ENCODE measurements around the gene GRAMD1C. TPM values are rescaled to one million over a fixed set of nuclear protein-coding genes. Genes with fewer than 3 reads are reported as not detected.
A peak's percentile ranks its signal among the peaks of the same experiment; 100 is the strongest.

GRAMD1C gene
- total RNA-seq, 1 donor from 2014 or later: not detected

DNA sequence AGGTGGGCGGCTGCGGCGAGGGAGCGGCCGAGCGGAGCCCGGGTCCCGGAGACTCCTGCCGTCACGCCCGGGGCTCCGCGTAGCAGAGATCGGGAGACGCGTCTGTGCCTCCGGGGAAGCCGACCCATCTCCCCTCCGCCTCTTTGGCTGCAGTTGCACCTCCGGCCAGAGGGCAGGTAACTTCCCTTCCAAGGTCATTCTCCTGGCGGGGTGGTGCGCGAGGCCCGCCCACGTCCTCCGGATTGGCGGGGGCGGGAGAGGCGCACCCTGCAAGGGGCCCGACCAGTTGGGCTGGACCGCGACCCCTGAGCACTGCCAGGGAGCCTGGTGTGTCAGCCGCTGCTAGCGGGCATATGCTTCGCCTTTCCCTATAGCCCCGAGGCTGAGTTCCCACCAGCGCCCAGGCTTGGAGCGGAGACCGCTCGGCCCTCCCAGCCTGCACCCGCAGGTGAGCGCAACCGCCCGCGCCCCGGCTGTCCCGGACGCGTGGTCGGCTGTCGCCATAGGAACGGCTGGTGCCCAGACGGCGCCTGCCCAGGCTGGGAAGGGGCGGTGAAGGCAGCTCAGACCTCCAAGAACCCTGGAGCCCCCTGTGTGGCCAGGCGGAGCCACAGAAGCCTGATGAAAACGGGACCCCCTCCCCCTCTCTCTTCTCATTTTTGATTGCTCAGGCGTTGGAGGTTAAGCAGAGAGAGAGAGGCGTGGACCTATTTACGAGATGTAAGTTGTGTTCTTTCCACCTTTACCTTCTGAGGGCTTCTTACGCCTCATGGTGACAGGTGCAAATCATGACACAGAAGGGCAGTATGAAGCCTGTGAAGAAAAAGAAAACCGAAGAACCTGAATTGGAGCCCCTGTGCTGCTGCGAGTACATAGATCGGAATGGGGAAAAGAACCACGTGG lies 109.7 kb downstream of the GRAMD1C start:
- Mint-ChIP-seq H3K36me3 (ENCODE audit: low read depth) (no peaks in the 10 kb centered on the region), H3K4me1 (peaks cover 11% of the 10 kb centered on the region), H3K4me3 (peak overlapping the region; percentile 64), H3K27me3 (peaks cover 58% of the 10 kb centered on the region), H3K9me3 (no peaks in the 10 kb centered on the region), H3K27ac (peak overlapping the region; percentile 50)
- peak; percentile 76 for DNase-seq
- intact Hi-C loops (cut with micrococcal nuclease): loop anchor here (1.0 to 5.0 kb wide), 2 partner anchors 108 to 201 kb away; partner anchors contain the start of genes ATP6V1A, CCDC191, NAA50 and QTRT2

- Mint-ChIP-seq H3K27ac (no peak overlapping the region), H3K4me1 (peaks cover 14% of the 10 kb centered on the region), H3K36me3 (ENCODE audit: low read depth) (no peaks in the 10 kb centered on the region), H3K4me3 (no peak overlapping the region), H3K9me3 (no peaks in the 10 kb centered on the region), H3K27me3 (peaks cover 26% of the 10 kb centered on the region)
- DNase-seq: no peak
- intact Hi-C loops (cut with micrococcal nuclease): no loop called here
Observed at GRCh38 chr3:113952921-113953320, 114.3 kb downstream of the GRAMD1C start.

DNA sequence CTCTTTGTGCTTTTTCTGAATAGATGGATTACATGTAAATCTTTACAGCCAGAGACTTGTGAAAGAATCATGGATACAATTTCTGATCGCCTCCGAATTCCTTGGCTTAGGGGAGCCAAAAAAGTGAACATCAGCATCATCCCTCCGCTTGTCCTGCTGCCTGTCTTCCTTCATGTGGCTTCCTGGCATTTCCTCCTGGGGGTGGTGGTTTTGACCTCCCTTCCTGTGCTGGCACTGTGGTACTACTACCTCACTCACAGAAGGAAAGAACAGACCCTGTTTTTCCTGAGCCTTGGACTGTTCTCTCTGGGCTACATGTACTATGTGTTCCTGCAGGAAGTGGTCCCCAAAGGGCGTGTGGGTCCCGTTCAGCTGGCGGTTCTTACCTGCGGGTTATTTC lies 115.1 kb downstream of the GRAMD1C start:
- no peak for DNase-seq
- Mint-ChIP-seq H3K4me1 (peaks cover 13% of the 10 kb centered on the region), H3K36me3 (ENCODE audit: low read depth) (no peaks in the 10 kb centered on the region), H3K27ac (no peak overlapping the region), H3K27me3 (peaks cover 24% of the 10 kb centered on the region), H3K9me3 (no peaks in the 10 kb centered on the region), H3K4me3 (no peak overlapping the region)
- intact Hi-C loops (cut with micrococcal nuclease): no loop called here

- Mint-ChIP-seq H3K27ac (no peak overlapping the region), H3K4me3 (no peak overlapping the region), H3K4me1 (peaks cover 9% of the 10 kb centered on the region), H3K9me3 (no peaks in the 10 kb centered on the region), H3K27me3 (peaks cover 19% of the 10 kb centered on the region), H3K36me3 (ENCODE audit: low read depth) (no peaks in the 10 kb centered on the region)
- intact Hi-C loops (cut with micrococcal nuclease): no loop called here
- no peak for DNase-seq
Observed at GRCh38 chr3:113954091-113954685, 115.6 kb downstream of the GRAMD1C start.

- no peak overlapping the region for H3K4me3 Mint-ChIP-seq
- H3K36me3 Mint-ChIP-seq (ENCODE audit: low read depth): no peaks in the 10 kb centered on the region
- H3K27me3 Mint-ChIP-seq: no peaks in the 10 kb centered on the region
- H3K9me3 Mint-ChIP-seq: no peaks in the 10 kb centered on the region
- intact Hi-C loops (cut with micrococcal nuclease): no loop called here
- no peak overlapping the region for H3K27ac Mint-ChIP-seq
- H3K4me1 Mint-ChIP-seq: no peaks in the 10 kb centered on the region
- DNase-seq: no peak
Observed at GRCh38 chr3:113963879-113964278, 125.3 kb downstream of the GRAMD1C start.

DNA sequence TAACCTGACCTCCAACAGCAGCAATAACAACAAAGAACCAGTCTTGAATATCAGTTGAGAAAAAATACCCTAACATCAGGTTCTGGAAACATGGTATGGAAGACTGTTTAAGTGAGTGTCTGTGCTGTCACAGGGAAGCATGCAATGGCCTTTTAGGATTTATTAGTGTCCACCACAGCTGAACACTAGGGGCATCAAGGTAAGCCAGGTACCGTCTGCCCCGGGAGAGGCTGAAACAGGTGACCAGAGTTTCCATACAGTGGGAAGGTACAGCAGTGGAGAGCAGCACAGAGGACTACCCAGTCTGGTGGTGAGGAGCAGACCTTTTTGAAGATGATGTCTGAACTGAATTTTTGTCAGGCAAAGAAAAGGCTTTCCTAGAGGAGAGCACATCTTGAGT lies 127.6 kb downstream of the GRAMD1C start:
- no peak overlapping the region for H3K27ac Mint-ChIP-seq
- no peaks in the 10 kb centered on the region for H3K4me1 Mint-ChIP-seq
- H3K4me3 Mint-ChIP-seq: no peak overlapping the region
- peaks cover 2% of the 10 kb centered on the region for H3K27me3 Mint-ChIP-seq
- H3K36me3 Mint-ChIP-seq (ENCODE audit: low read depth): no peaks in the 10 kb centered on the region
- intact Hi-C loops (cut with micrococcal nuclease): no loop called here
- no peaks in the 10 kb centered on the region for H3K9me3 Mint-ChIP-seq
- DNase-seq: no peak

- peaks cover 2% of the 10 kb centered on the region for H3K36me3 Mint-ChIP-seq (ENCODE audit: low read depth)
- no peak overlapping the region for H3K27ac Mint-ChIP-seq
- DNase-seq: no peak
- H3K4me3 Mint-ChIP-seq: no peak overlapping the region
- intact Hi-C loops (cut with micrococcal nuclease): no loop called here
- H3K27me3 Mint-ChIP-seq: peaks cover 2% of the 10 kb centered on the region
- H3K9me3 Mint-ChIP-seq: peaks cover 14% of the 10 kb centered on the region
- no peaks in the 10 kb centered on the region for H3K4me1 Mint-ChIP-seq
Observed at GRCh38 chr3:113968986-113969385, 130.4 kb downstream of the GRAMD1C start.

DNA sequence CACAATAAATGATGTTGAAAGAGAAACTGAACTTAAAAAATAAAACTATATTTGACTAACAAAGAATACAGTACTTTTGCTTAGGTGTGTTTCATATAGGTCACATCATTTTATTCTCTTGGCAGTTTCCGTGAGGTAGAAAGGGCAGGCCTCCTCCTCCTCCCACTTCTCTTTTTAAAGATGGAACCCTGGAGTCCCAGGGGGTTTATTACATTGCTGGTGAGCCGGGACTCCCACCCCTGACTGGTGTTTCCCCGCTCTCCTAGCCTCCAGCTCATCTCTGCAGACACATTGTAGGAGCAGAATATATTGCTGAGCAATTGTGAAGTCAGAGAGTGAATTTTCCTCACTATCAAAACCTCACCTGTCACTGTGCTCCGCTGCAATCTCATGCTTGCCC lies 139.2 kb downstream of the GRAMD1C start:
- Mint-ChIP-seq H3K9me3 (peaks cover 10% of the 10 kb centered on the region), H3K27me3 (no peaks in the 10 kb centered on the region), H3K27ac (no peak overlapping the region), H3K4me1 (no peaks in the 10 kb centered on the region), H3K36me3 (ENCODE audit: low read depth) (peaks cover 6% of the 10 kb centered on the region), H3K4me3 (no peak overlapping the region)
- intact Hi-C loops (cut with micrococcal nuclease): no loop called here
- DNase-seq: no peak

GRCh38 chr3:113979916-113980315 lies 141.3 kb downstream of the GRAMD1C start:
- H3K4me3 Mint-ChIP-seq: no peak overlapping the region
- intact Hi-C loops (cut with micrococcal nuclease): no loop called here
- H3K36me3 Mint-ChIP-seq (ENCODE audit: low read depth): no peaks in the 10 kb centered on the region
- H3K27me3 Mint-ChIP-seq: no peaks in the 10 kb centered on the region
- no peaks in the 10 kb centered on the region for H3K4me1 Mint-ChIP-seq
- no peak overlapping the region for H3K27ac Mint-ChIP-seq
- H3K9me3 Mint-ChIP-seq: peaks cover under 1% of the 10 kb centered on the region
- no peak for DNase-seq

GRCh38 chr3:113981803-113982202 lies 143.2 kb downstream of the GRAMD1C start:
- DNase-seq: no peak
- Mint-ChIP-seq H3K4me1 (peaks cover 1% of the 10 kb centered on the region), H3K27me3 (no peaks in the 10 kb centered on the region), H3K4me3 (no peak overlapping the region), H3K27ac (no peak overlapping the region), H3K9me3 (peaks cover 8% of the 10 kb centered on the region), H3K36me3 (ENCODE audit: low read depth) (no peaks in the 10 kb centered on the region)
- intact Hi-C loops (cut with micrococcal nuclease): no loop called here

GRCh38 chr3:113983544-113983943 lies 145.0 kb downstream of the GRAMD1C start:
- DNase-seq: no peak
- no peaks in the 10 kb centered on the region for H3K36me3 Mint-ChIP-seq (ENCODE audit: low read depth)
- H3K27me3 Mint-ChIP-seq: no peaks in the 10 kb centered on the region
- no peak overlapping the region for H3K27ac Mint-ChIP-seq
- peaks cover 8% of the 10 kb centered on the region for H3K9me3 Mint-ChIP-seq
- intact Hi-C loops (cut with micrococcal nuclease): no loop called here
- no peak overlapping the region for H3K4me3 Mint-ChIP-seq
- H3K4me1 Mint-ChIP-seq: peaks cover 1% of the 10 kb centered on the region

DNA sequence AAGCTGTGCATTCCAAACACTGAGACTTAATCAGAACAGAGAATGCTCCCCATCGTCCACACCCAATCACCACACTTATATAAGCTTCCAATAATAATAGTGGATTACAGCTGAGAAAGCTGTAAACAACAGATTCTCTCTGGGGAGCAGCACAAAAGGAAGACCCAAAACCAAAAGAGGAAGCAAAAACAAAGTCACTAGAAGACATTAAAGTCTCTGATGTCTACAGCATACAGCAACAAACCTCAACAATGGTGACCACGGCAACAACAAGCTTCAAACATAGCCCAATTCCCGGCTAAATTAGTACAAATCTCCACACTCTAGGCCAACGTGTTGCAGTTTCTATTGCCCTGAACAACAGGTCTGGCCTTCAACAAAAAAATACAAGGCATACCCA lies 147.0 kb downstream of the GRAMD1C start:
- intact Hi-C loops (cut with micrococcal nuclease): no loop called here
- DNase-seq: peak; percentile 56
- Mint-ChIP-seq H3K27ac (no peak overlapping the region), H3K36me3 (ENCODE audit: low read depth) (no peaks in the 10 kb centered on the region), H3K27me3 (no peaks in the 10 kb centered on the region), H3K4me1 (peaks cover 1% of the 10 kb centered on the region), H3K9me3 (peaks cover 8% of the 10 kb centered on the region), H3K4me3 (no peak overlapping the region)

Measured in activated CD4-positive, alpha-beta T cell treated with anti-CD3 and anti-CD28 coated beads, Interleukin-2, amount 10 ng/mL, durations not matched to agents 24 days and 14 days (primary cell).